B cell (primary cell): ENCODE data around the gene PLEKHM3. TPM values are rescaled to one million over a fixed set of nuclear protein-coding genes. Genes with fewer than 3 reads are reported as not detected.

ENCODE experiments used
- ATAC-seq: fragments of 200-7000 bp; cut with Tn5 transposase; one replicate; pipeline ENCODE4 v1.10.0; 2021; ENCODE audit warnings: low read depth, mild to moderate bottlenecking, moderate number of reproducible peaks, moderate library complexity
- CTCF ChIA-PET: fragments of 350-600 bp; sonication (Branson Sonifier 250); formaldehyde crosslinking; loops from one replicate; lab custom pipeline; 2021; ENCODE audit warnings: antibody characterized with exemption, inconsistent platforms; lab: Charles Lee
- POLR2A ChIA-PET: fragments of 350-600 bp; sonication (Branson Sonifier 250); formaldehyde crosslinking; loops from one replicate; lab custom pipeline; 2021; ENCODE audit warnings: antibody characterized with exemption; lab: Charles Lee
- DNase-seq: peaks from one replicate; pipeline ENCODE4 v3.0.0; 2013
- H2AFZ ChIP-seq: 2 replicates; pipeline ENCODE4 v1.6.1; 2012; ENCODE audit warnings: mild to moderate bottlenecking, low read depth, low read length; ENCODE audit not compliant: insufficient read depth, poor library complexity, severe bottlenecking
- H3K27ac ChIP-seq, 2 donors: 1 replicate in 1 of 2; 2 replicates in 1 of 2; pipeline ENCODE4 v1.5.1; 2012 to 2013; ENCODE audit warnings: low read length in 2 of 2, mild to moderate bottlenecking in 2 of 2, moderate library complexity in 1 of 2
- H3K27me3 ChIP-seq, 4 experiments: fragments of 200-600 bp in 1 of 4; sonication (generic) in 1 of 4; replicated peaks in 1 of 4; 1 replicate in 2 of 4; 2 replicates in 2 of 4; pipeline versions ENCODE4 v1.6.1 to v1.7.0; 2013 to 2016; ENCODE audit warnings: low read length in 3 of 4, mild to moderate bottlenecking in 2 of 4, mixed read lengths in 1 of 4, moderate library complexity in 1 of 4; ENCODE audit not compliant: insufficient read depth in 4 of 4, control insufficient read depth in 3 of 4; ENCODE audit errors: control extremely low read depth in 1 of 4
- H3K36me3 ChIP-seq, 2 experiments: replicated peaks in 1 of 2; 1 replicate in 1 of 2; 2 replicates in 1 of 2; pipeline versions ENCODE4 v1.6.1 to v1.7.1; 2013; ENCODE audit warnings: low read length in 1 of 2; ENCODE audit not compliant: insufficient read depth in 2 of 2, control insufficient read depth in 1 of 2; ENCODE audit errors: control extremely low read depth in 1 of 2, extremely low read depth in 1 of 2
- H3K4me1 ChIP-seq, 2 donors: fragments of 200-600 bp in 1 of 2; sonication (generic) in 1 of 2; 1 replicate in 1 of 2; 2 replicates in 1 of 2; pipeline versions ENCODE4 v1.5.1 to v1.6.1; 2013 to 2017; ENCODE audit warnings: low read length in 2 of 2; ENCODE audit not compliant: control insufficient read depth in 2 of 2, insufficient read depth in 2 of 2
- H3K4me2 ChIP-seq: replicated peaks from 2 replicates; pipeline ENCODE3; 2012; ENCODE audit warnings: mild to moderate bottlenecking, low read depth, low read length; ENCODE audit not compliant: poor library complexity, severe bottlenecking
- H3K4me3 ChIP-seq, 5 experiments: fragments of 200-600 bp in 1 of 5; sonication (generic) in 1 of 5; 1 replicate in 3 of 5; 2 replicates in 2 of 5; pipeline versions ENCODE4 v1.5.1 to v1.7.0; 2011 to 2016; ENCODE audit warnings: low read length in 4 of 5, mild to moderate bottlenecking in 4 of 5, low read depth in 2 of 5, control low read depth in 1 of 5, moderate library complexity in 1 of 5; ENCODE audit not compliant: insufficient read depth in 1 of 5; ENCODE audit errors: control extremely low read depth in 1 of 5, extremely low read depth in 1 of 5
- H3K79me2 ChIP-seq: fragments of 200-600 bp; sonication (generic); one replicate; pipeline ENCODE4 v1.6.0; 2016; ENCODE audit warnings: low read length; ENCODE audit not compliant: control insufficient read depth, insufficient read depth
- H3K9ac ChIP-seq: fragments of 200-600 bp; sonication (generic); 2 replicates; pipeline ENCODE4 v1.6.1; 2017; ENCODE audit warnings: mild to moderate bottlenecking, low read length, moderate library complexity
- H3K9me3 ChIP-seq, 3 donors: one replicate each; pipeline versions ENCODE4 v1.6.1 to v1.7.1; 2013; ENCODE audit warnings: low read length in 2 of 3; ENCODE audit not compliant: control insufficient read depth in 2 of 3, insufficient read depth in 1 of 3; ENCODE audit errors: control extremely low read depth in 1 of 3
- H4K20me1 ChIP-seq: 2 replicates; pipeline ENCODE4 v1.6.0; 2012; ENCODE audit warnings: mild to moderate bottlenecking, low read length; ENCODE audit not compliant: insufficient read depth, control insufficient read depth, poor library complexity, severe bottlenecking
- H3K27ac Mint-ChIP-seq: one replicate; pipeline ENCODE4 v1.8.0; 2021; ENCODE audit warnings: mixed read lengths
- H3K27me3 Mint-ChIP-seq: one replicate; pipeline ENCODE4 v1.8.0; 2021; ENCODE audit warnings: mixed read lengths
- H3K4me1 Mint-ChIP-seq: one replicate; pipeline ENCODE4 v1.8.0; 2021; ENCODE audit warnings: mixed read lengths
- H3K4me3 Mint-ChIP-seq: one replicate; pipeline ENCODE4 v1.8.0; 2021; ENCODE audit warnings: mixed read lengths
- H3K9me3 Mint-ChIP-seq: one replicate; pipeline ENCODE4 v1.8.0; 2022; ENCODE audit warnings: mixed read lengths; ENCODE audit not compliant: insufficient read depth
- CTCF ChIP-seq: fragments of 200-600 bp; IDR thresholded peaks from one replicate; pipeline ENCODE4 v1.8.0; 2022; ENCODE audit warnings: antibody characterized with exemption, mild to moderate bottlenecking
- EZH2 ChIP-seq: IDR thresholded peaks from 2 replicates; pipeline ENCODE4 v1.6.1; 2012; ENCODE audit warnings: borderline replicate concordance, low read depth, mild to moderate bottlenecking, moderate library complexity, low read length; ENCODE audit not compliant: insufficient read depth, poor library complexity, severe bottlenecking
- WGBS: methylation state at CpG from one replicate; pipeline ENCODE4 v1.1.5; 2013; ENCODE audit warnings: missing lambda C conversion rate; ENCODE audit not compliant: insufficient coverage; 5-methylcytosine and 5-hydroxymethylcytosine counted together
- intact Hi-C: fragments of 100-400 bp; cut with micrococcal nuclease; formaldehyde crosslinking; loops from one replicate; pipeline ENCODE4 v1.10.0; 2022
- polyA plus RNA-seq: library from polyadenylated mRNA; depleted of rRNA; stranded (reverse); fragments of >200 nt; gene quantifications from 2 replicates; pipeline ENCODE4 v1.2.3, GENCODE V29; 2012
- total RNA-seq, 2 donors: library from RNA; stranded (reverse); fragments of 120-200 nt in 1 of 2; gene quantifications; 1 replicate in 1 of 2; 2 replicates in 1 of 2; pipeline versions ENCODE4 v1.2.3 to v1.2.4, GENCODE V29; 2013 to 2022

The PLEKHM3 gene
- total and polyA plus RNA-seq, 2 donors (not counting 1 experiment from before 2014, with no cell fraction given) = 4.0 to 17.7 TPM

GRCh38 chr2:207960911-207961310, 64.4 kb downstream of the PLEKHM3 start:
- Histone ChIP-seq H3K9me3 (peaks cover 2 to 11% (median 7%) of the 10 kb centered on the region in 3 donors), H3K9ac (no peak overlapping the region), H3K79me2 (no peaks in the 10 kb centered on the region), H2AFZ (no peak overlapping the region), H3K4me1 (no peaks in the 10 kb centered on the region), H3K4me3 (no peak overlapping the region), H4K20me1 (no peaks in the 10 kb centered on the region), H3K36me3 (peaks cover 4 to 6% of the 10 kb centered on the region in 2 experiments), H3K27me3 (no peaks in the 10 kb centered on the region), H3K27ac (no peak overlapping the region), H3K4me2 (no peak overlapping the region)
- CTCF ChIA-PET = interaction anchor here (1.2 kb wide), 1 partner anchor 48 kb away, joined by 3 read pairs; no protein-coding TSS in a partner anchor
- Mint-ChIP-seq H3K4me3 (no peak overlapping the region), H3K4me1 (peaks cover 1% of the 10 kb centered on the region), H3K27ac (no peak overlapping the region), H3K27me3 (no peaks in the 10 kb centered on the region), H3K9me3 (peaks cover 1% of the 10 kb centered on the region)
- POLR2A ChIA-PET = no interaction called here
- ATAC-seq (no peak), DNase-seq (no peak)
- TF ChIP-seq CTCF (no peak), EZH2 (no peak)
- WGBS = no CpG with 5 or more reads among the region's 1 CpG
- intact Hi-C loops = no loop called here

DNA sequence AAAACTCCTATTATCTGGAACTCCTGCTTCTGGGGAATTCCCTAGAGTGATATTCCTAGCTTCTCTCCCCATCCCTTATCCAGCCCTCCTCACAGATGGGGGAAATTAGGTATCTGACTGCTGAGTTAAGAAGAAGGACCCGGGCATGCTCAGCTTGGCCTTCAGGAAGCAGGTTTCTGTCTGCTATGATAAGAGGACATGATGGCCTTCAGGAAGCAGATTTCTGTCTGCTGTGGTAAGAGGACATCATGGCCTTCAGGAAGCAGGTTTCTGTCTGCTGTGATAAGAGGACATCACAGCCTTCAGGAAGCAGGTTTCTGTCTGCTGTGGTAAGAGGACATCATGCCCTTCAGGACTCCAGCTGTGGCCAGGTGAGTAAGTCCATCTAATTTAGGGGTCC, 65.2 kb downstream of the PLEKHM3 start:
- H3K27ac Mint-ChIP-seq = no peak overlapping the region
- DNase-seq = no peak
- TF ChIP-seq EZH2 (no peak), CTCF (no peak)

More for the DNA sequence above, 65.2 kb downstream of the PLEKHM3 start:
- H3K4me2 ChIP-seq = no peak overlapping the region
- ChIA-PET POLR2A (no interaction called here), CTCF (interaction anchor here (1.2 kb wide), 1 partner anchor 49 kb away, joined by 3 read pairs; no protein-coding TSS in a partner anchor)
- Mint-ChIP-seq H3K4me1 (no peaks in the 10 kb centered on the region), H3K9me3 (peaks cover 1% of the 10 kb centered on the region), H3K27me3 (no peaks in the 10 kb centered on the region), H3K4me3 (no peak overlapping the region)
- peaks cover 2 to 11% (median 7%) of the 10 kb centered on the region in 3 donors for H3K9me3 ChIP-seq
- WGBS = 20% methylated on average over 1 of the region's 1 CpG
- H3K27me3 ChIP-seq = no peaks in the 10 kb centered on the region
- no peak overlapping the region for H3K4me3 ChIP-seq
- no peaks in the 10 kb centered on the region for H3K4me1 ChIP-seq
- ATAC-seq = no peak
- no peaks in the 10 kb centered on the region for H3K79me2 ChIP-seq
- intact Hi-C loops = no loop called here
- H3K9ac ChIP-seq = no peak overlapping the region
- H3K36me3 ChIP-seq = peaks cover 4 to 6% of the 10 kb centered on the region in 2 experiments
- H3K27ac ChIP-seq = no peak overlapping the region
- H4K20me1 ChIP-seq = no peaks in the 10 kb centered on the region
- no peak overlapping the region for H2AFZ ChIP-seq
